Liver (tissue), 3 donors: Measurements from ENCODE around the gene TMEM242.

Experiments used
- FOXA1 ChIP-seq: IDR thresholded peaks from 2 replicates; pipeline ENCODE4 v1.6.1; 2016; ENCODE audit warnings: antibody characterized with exemption
- GABPA ChIP-seq, 2 donors: IDR thresholded peaks in 1 of 2; conservative IDR thresholded peaks in 1 of 2; 2 replicates each; pipeline ENCODE4 v1.6.1; 2016; ENCODE audit warnings: antibody characterized with exemption in 2 of 2, mild to moderate bottlenecking in 1 of 2, moderate library complexity in 1 of 2
- HNF4A ChIP-seq, 2 donors: conservative IDR thresholded peaks; 2 replicates each; pipeline ENCODE4 v1.6.1; 2016; ENCODE audit warnings: antibody characterized with exemption in 2 of 2, mild to moderate bottlenecking in 2 of 2
- TF ChIP-seq, protein P1 (sequence below): IDR thresholded peaks from 2 replicates; pipeline ENCODE4 v1.6.1; 2016; ENCODE audit warnings: antibody characterized with exemption
- TF ChIP-seq, protein P2 (sequence below): fragments of 150-350 bp; IDR thresholded peaks from 2 replicates; pipeline ENCODE4 v1.5.1; 2017; ENCODE audit warnings: improper control_type of control experiment, low read depth, low read length; ENCODE audit not compliant: missing input control
- TF ChIP-seq, protein P3 (sequence below): IDR thresholded peaks from 2 replicates; pipeline ENCODE4 v1.6.1; 2016; ENCODE audit warnings: antibody characterized with exemption, mild to moderate bottlenecking
- TF ChIP-seq, protein P4 (sequence below): IDR thresholded peaks from 2 replicates; pipeline ENCODE4 v1.6.1; 2016; ENCODE audit warnings: antibody characterized with exemption
- TF ChIP-seq, protein P5 (sequence below): IDR thresholded peaks from 2 replicates; pipeline ENCODE4 v1.6.1; 2016; ENCODE audit warnings: antibody characterized with exemption
- donor health status: healthy.
- donor health status: healthy.

DNA sequence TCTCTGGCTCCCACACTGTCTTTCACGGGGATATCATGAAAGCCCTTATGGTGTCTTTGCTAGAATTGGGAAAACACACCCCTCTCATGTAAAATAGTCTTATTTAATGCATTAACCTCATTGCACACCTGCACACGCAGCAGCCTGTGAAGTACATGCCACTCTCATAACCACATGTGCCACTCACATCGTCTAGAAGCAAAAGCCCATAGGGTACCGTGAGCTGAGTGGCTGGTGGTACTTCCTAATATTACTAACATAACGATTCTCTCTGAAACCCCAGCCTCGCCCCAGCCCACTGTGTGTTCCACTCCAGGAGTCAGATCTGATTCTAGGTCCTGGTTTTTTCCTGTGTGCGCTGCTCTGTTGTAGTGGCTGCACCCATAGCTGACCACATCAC lies 9.5 kb upstream of the TMEM242 start:
- TF ChIP-seq, protein P1, sequence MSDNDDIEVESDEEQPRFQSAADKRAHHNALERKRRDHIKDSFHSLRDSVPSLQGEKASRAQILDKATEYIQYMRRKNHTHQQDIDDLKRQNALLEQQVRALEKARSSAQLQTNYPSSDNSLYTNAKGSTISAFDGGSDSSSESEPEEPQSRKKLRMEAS: no peak
- TF ChIP-seq, protein P2, sequence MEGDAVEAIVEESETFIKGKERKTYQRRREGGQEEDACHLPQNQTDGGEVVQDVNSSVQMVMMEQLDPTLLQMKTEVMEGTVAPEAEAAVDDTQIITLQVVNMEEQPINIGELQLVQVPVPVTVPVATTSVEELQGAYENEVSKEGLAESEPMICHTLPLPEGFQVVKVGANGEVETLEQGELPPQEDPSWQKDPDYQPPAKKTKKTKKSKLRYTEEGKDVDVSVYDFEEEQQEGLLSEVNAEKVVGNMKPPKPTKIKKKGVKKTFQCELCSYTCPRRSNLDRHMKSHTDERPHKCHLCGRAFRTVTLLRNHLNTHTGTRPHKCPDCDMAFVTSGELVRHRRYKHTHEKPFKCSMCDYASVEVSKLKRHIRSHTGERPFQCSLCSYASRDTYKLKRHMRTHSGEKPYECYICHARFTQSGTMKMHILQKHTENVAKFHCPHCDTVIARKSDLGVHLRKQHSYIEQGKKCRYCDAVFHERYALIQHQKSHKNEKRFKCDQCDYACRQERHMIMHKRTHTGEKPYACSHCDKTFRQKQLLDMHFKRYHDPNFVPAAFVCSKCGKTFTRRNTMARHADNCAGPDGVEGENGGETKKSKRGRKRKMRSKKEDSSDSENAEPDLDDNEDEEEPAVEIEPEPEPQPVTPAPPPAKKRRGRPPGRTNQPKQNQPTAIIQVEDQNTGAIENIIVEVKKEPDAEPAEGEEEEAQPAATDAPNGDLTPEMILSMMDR: no peak
- TF ChIP-seq, protein P3, sequence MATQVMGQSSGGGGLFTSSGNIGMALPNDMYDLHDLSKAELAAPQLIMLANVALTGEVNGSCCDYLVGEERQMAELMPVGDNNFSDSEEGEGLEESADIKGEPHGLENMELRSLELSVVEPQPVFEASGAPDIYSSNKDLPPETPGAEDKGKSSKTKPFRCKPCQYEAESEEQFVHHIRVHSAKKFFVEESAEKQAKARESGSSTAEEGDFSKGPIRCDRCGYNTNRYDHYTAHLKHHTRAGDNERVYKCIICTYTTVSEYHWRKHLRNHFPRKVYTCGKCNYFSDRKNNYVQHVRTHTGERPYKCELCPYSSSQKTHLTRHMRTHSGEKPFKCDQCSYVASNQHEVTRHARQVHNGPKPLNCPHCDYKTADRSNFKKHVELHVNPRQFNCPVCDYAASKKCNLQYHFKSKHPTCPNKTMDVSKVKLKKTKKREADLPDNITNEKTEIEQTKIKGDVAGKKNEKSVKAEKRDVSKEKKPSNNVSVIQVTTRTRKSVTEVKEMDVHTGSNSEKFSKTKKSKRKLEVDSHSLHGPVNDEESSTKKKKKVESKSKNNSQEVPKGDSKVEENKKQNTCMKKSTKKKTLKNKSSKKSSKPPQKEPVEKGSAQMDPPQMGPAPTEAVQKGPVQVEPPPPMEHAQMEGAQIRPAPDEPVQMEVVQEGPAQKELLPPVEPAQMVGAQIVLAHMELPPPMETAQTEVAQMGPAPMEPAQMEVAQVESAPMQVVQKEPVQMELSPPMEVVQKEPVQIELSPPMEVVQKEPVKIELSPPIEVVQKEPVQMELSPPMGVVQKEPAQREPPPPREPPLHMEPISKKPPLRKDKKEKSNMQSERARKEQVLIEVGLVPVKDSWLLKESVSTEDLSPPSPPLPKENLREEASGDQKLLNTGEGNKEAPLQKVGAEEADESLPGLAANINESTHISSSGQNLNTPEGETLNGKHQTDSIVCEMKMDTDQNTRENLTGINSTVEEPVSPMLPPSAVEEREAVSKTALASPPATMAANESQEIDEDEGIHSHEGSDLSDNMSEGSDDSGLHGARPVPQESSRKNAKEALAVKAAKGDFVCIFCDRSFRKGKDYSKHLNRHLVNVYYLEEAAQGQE: no peak
- no peak for TF ChIP-seq FOXA1
- no peak for TF ChIP-seq GABPA (IDR thresholded peaks at IDR 0.05 in 1 of 2, conservative IDR thresholded peaks at IDR 0.05 in 1 of 2)
- no peak for TF ChIP-seq HNF4A (conservative IDR thresholded peaks at IDR 0.05)
- TF ChIP-seq, protein P4, sequence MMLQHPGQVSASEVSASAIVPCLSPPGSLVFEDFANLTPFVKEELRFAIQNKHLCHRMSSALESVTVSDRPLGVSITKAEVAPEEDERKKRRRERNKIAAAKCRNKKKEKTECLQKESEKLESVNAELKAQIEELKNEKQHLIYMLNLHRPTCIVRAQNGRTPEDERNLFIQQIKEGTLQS: no peak
- TF ChIP-seq, protein P5, sequence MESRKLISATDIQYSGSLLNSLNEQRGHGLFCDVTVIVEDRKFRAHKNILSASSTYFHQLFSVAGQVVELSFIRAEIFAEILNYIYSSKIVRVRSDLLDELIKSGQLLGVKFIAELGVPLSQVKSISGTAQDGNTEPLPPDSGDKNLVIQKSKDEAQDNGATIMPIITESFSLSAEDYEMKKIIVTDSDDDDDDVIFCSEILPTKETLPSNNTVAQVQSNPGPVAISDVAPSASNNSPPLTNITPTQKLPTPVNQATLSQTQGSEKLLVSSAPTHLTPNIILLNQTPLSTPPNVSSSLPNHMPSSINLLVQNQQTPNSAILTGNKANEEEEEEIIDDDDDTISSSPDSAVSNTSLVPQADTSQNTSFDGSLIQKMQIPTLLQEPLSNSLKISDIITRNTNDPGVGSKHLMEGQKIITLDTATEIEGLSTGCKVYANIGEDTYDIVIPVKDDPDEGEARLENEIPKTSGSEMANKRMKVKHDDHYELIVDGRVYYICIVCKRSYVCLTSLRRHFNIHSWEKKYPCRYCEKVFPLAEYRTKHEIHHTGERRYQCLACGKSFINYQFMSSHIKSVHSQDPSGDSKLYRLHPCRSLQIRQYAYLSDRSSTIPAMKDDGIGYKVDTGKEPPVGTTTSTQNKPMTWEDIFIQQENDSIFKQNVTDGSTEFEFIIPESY: no peak
